NCI-H2107 (cell line): ENCODE measurements around the gene DPF3.
"Not testable (repeated sequence)": the region's sequence is repeated elsewhere in the genome, so short reads cannot be mapped to it uniquely, and the experiment has no call there.

ENCODE experiments used
- DNase-seq: peaks from one replicate; lab custom pipeline; 2025; lab: John Stamatoyannopoulos, UW

Gene DPF3

DNA sequence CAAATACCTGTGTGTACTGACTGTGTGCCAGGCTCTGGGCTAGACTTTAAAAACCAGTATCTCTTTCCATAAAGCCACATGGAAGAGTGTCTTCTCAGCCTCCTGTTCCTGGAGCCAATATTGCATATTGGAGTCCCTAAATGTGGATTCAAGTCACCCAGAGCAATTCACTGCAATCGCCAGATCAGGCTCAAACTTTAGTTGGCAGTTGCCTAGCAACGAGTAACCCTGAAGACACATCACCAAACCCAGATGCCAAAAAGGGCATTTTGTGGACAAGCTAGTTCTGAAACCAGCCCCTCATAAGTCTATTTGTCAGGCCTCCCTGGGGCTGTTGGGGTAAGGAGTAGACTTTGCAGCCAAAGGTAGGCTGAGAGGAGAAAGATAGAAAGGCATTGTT is 13.7 kb downstream of the DPF3 start:
- DNase-seq = no peak

DNA sequence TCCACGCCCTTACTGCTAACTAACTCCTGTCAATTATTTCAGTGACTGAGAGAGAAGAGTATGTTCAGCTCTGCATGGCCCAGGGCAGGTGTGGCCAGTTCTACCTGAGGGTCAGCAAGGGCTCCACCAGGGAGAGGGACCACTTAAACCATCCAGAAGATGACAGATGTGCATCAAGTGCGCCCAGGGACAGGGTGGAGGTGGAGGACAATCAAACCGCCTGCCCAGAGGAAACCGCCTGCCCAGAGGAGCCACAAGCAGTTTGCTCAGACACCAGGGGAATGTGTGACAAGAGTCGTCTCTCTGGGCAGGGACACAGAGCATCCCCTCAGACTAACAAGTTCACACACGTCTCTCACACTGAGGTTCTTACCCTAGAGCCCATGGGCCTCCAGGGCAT is 14.5 kb downstream of the DPF3 start:
- no peak for DNase-seq

DNA sequence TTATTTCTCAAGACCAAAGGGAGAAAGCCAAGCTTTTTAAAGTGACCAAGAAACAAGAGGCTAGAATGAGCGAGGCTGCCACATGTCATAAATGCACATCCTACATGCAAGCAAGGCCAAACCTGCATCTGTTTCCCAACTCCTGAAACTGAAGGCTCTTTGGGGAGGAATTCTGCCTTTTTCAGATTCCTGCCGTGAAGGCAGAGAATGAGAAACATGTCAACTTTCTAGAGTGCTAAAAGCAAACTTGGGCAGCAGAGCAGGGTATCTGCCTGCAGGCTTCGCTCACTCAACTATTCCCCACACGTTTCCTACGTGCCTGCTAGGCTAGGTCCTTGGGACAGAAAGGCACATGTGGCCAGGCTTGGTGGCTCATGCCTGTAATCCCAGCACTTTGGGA is 15.2 kb downstream of the DPF3 start:
- DNase-seq = no peak

GRCh38 chr14:72876710-72877063 is 17.2 kb downstream of the DPF3 start:
- DNase-seq = no peak

- no peak for DNase-seq
Measured at GRCh38 chr14:72876005-72876709, 17.7 kb downstream of the DPF3 start.

GRCh38 chr14:72870878-72871277 is 23.0 kb downstream of the DPF3 start:
- not testable (repeated sequence) for DNase-seq

GRCh38 chr14:72869407-72870329 is 24.2 kb downstream of the DPF3 start:
- DNase-seq = no peak

DNA sequence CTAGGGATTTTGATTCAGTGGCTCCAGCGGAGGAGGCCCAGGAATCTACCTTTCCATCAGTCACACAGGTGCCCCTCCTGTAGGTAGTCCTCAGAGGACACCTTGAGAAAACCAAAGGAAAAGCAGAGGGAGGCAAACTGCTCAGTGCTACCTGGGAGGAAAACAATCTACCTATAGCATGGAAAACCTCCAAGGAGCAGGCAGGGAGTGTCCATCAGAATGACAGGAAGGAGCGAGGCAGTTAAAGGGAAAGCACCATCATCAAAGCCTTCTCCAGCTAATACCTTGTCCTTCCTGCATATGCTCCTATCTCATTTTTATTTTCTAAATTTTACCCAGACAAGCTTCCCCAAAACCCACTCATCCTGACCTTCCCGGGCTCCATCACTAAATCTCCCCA is 25.4 kb downstream of the DPF3 start:
- DNase-seq = no peak

GRCh38 chr14:72864712-72865365 is 29.1 kb downstream of the DPF3 start:
- DNase-seq = no peak

DNA sequence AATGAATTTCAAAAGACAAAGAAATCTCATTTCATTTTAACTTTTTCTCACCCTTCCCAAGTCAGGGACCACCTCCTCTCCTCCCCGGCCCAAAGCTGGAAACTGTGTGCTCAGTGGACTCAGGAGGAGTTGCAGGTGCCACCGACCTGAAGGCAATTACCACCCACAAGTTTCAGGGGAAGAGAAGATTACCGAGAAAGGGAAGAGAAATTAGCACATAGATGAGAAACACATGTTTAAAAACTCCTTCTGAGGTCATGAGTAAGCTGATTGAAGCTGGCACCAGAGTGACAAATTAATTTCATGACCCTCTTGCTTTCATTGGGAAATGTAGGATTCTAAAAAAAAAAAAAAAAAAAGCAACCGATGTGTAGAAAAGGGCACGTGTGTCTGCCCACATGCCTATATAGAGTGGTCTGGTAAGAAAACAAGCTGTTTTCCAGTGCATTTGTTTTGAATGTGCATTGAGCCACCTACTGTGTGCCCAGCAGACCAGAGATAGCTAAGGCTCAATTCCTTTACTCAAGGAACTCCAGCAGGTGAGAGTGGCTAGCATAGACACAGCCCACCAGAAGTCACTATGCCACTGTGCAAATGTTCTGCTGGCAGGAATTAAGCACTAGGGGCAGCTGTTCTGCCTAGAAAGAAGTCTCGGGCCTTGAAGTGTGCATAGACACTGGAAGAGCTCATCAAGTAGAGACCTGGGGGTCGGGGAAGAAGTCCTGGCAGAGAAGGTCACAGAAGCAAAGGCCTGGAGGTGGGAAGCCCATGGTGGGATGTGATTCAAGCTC is 30.5 kb downstream of the DPF3 start:
- DNase-seq = no peak

GRCh38 chr14:72856530-72857266 is 37.2 kb downstream of the DPF3 start:
- no peak for DNase-seq

GRCh38 chr14:72855913-72856312 is 38.0 kb downstream of the DPF3 start:
- DNase-seq = no peak

- no peak for DNase-seq
Measured at GRCh38 chr14:72852194-72852593, 41.7 kb downstream of the DPF3 start.

GRCh38 chr14:72851635-72852034 is 42.3 kb downstream of the DPF3 start:
- no peak for DNase-seq

GRCh38 chr14:72850360-72850759 is 43.5 kb downstream of the DPF3 start:
- DNase-seq = no peak

- no peak for DNase-seq
Measured at GRCh38 chr14:72849222-72849621, 44.7 kb downstream of the DPF3 start.

DNA sequence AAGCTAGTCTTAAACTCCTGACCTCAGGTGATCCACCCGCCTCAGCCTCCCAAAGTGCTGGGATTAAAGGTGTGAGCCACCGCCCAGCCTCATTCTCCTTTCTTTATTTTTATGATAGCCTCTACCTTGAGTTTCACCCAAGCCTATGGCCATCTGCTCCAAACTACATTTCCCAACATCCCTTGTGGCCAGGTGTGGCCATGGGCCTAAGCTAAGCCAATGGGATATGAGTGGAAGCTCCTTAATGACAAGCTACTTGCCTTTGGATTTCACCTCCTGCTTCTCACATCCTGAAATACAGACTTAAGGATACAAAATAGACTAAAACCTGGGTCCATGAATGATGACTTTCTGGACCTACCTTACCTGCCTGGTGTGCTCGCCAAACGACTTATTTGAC is 46.2 kb downstream of the DPF3 start:
- no peak for DNase-seq

- no peak for DNase-seq
Measured at GRCh38 chr14:72845683-72846082, 48.2 kb downstream of the DPF3 start.

DNA sequence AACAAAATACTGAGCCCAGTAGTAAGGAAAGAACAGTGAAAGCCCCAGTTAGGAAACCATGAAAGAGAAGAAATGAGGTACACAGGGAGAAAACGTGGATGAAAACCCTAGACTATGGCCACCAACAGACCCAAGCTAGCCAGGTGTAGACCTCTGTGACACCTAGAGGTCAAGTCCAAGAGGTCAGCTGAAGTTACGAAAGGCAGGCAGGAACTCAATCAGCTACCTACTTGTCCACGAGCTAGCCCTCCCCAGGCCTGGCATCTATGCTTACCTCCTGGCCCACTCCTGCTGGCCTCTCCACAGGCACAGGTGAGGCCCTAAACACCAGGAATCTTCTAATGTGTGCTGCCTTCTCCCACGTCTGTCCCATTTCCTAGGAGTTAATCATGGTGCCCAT is 48.7 kb downstream of the DPF3 start:
- no peak for DNase-seq

DNA sequence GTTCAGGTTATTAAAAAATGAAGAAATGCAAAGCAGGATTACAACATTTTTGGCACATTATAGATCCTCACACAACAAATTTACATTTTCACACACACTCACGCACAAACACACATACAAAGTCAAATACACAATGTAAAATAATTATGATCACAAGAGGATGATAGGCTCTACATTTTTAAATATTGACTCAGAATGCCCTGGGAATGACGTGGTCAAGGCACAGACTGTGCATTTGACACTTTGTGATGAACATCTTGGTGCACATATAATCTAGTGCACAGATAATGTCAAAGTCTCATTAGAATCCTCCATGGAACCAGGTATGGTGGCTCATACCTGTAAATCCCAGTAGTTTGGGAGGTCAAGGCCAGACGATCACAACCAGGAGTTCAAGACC is 49.4 kb downstream of the DPF3 start:
- no peak for DNase-seq
